ENCODE measurements around the gene SLC35F5. TPM values are rescaled to one million over a fixed set of nuclear protein-coding genes. Genes with fewer than 3 reads are reported as not detected.

Gene SLC35F5
- polyA plus RNA-seq, 1 donor from 2014 or later: 56.2 TPM

- Histone ChIP-seq H3K36me3 (ENCODE audit: insufficient read depth, low read length) (no peaks in the 10 kb centered on the region), H3K4me3 (ENCODE audit: low read length) (no peak overlapping the region), H3K27ac (ENCODE audit: low read length) (no peak overlapping the region), H3F3A (ENCODE audit: insufficient read depth, low read length, poor library complexity, severe bottlenecking) (no peaks in the 10 kb centered on the region), H3K9ac (ENCODE audit: low read length) (no peak overlapping the region), H4K20me1 (ENCODE audit: insufficient read depth) (no peaks in the 10 kb centered on the region), H3K4me2 (ENCODE audit: low read length) (no peak overlapping the region), H3K79me2 (replicated peaks; ENCODE audit: insufficient read depth, low read length) (no peaks in the 10 kb centered on the region), H3K9me3 (ENCODE audit: low read length) (no peaks in the 10 kb centered on the region), H3K9me2 (ENCODE audit: insufficient read depth, low read length) (no peaks in the 10 kb centered on the region), H2AFZ (ENCODE audit: low read depth, low read length) (no peak overlapping the region), H3K27me3 (ENCODE audit: insufficient read depth, low read depth, low read length) (no peaks in the 10 kb centered on the region)
- TF ChIP-seq MXI1 (conservative IDR thresholded peaks at IDR 0.05; ENCODE audit: poor library complexity, severe bottlenecking) (no peak), EP300 (conservative IDR thresholded peaks at IDR 0.05; ENCODE audit: poor library complexity, severe bottlenecking) (no peak), EZH2 (IDR thresholded peaks at IDR 0.05; ENCODE audit: borderline replicate concordance, insufficient read depth, low read length, poor library complexity, severe bottlenecking) (no peak)
These were observed 77.0 kb downstream of the SLC35F5 start for GRCh38 chr2:113679457-113679856.

GRCh38 chr2:113677330-113677729 is 79.1 kb downstream of the SLC35F5 start:
- no peaks in the 10 kb centered on the region for H3K27me3 ChIP-seq (ENCODE audit: insufficient read depth, low read depth, low read length)
- TF ChIP-seq RAD21 (conservative IDR thresholded peaks at IDR 0.05) (no peak), CTCF (IDR thresholded peaks at IDR 0.05; ENCODE audit: poor library complexity, severe bottlenecking) (no peak), POLR2AphosphoS5 (IDR thresholded peaks at IDR 0.05) (no peak), EZH2 (IDR thresholded peaks at IDR 0.05; ENCODE audit: borderline replicate concordance, insufficient read depth, low read length, poor library complexity, severe bottlenecking) (no peak), MXI1 (conservative IDR thresholded peaks at IDR 0.05; ENCODE audit: poor library complexity, severe bottlenecking) (no peak), EP300 (conservative IDR thresholded peaks at IDR 0.05; ENCODE audit: poor library complexity, severe bottlenecking) (no peak), REST (IDR thresholded peaks at IDR 0.05; ENCODE audit: borderline replicate concordance) (no peak), SMC3 (conservative IDR thresholded peaks at IDR 0.05; ENCODE audit: poor library complexity) (no peak), TAF1 (IDR thresholded peaks at IDR 0.05; ENCODE audit: low read depth) (no peak)
- no peaks in the 10 kb centered on the region for H4K20me1 ChIP-seq (ENCODE audit: insufficient read depth)
- H3K27ac ChIP-seq (ENCODE audit: low read length): no peak overlapping the region
- no peaks in the 10 kb centered on the region for H3K9me2 ChIP-seq (ENCODE audit: insufficient read depth, low read length)
- no peak overlapping the region for H3K4me2 ChIP-seq (ENCODE audit: low read length)
- H3K9me3 ChIP-seq (ENCODE audit: low read length): no peaks in the 10 kb centered on the region
- no peaks in the 10 kb centered on the region for H3K36me3 ChIP-seq (ENCODE audit: insufficient read depth, low read length)
- no peaks in the 10 kb centered on the region for H3K79me2 ChIP-seq (replicated peaks; ENCODE audit: insufficient read depth, low read length)
- no peak overlapping the region for H2AFZ ChIP-seq (ENCODE audit: low read depth, low read length)
- H3K4me3 ChIP-seq (ENCODE audit: low read length): no peak overlapping the region
- H3K9ac ChIP-seq (ENCODE audit: low read length): no peak overlapping the region
- no peaks in the 10 kb centered on the region for H3F3A ChIP-seq (ENCODE audit: insufficient read depth, low read length, poor library complexity, severe bottlenecking)

Data from neural cell (in vitro differentiated cells).